Erythroblast (primary cell): ENCODE measurements around the gene AVEN.

Experiments used
- DNase-seq, 2 experiments: peaks; one replicate each; lab custom pipeline; 2025; lab: John Stamatoyannopoulos, UW
- GATA1 ChIP-seq: IDR thresholded peaks from 2 replicates; pipeline ENCODE4 v1.6.1; 2011; ENCODE audit warnings: low read depth, mild to moderate bottlenecking, control low read depth, low read length, moderate library complexity
- POLR2A ChIP-seq: IDR thresholded peaks from 2 replicates; pipeline ENCODE4 v1.6.1; 2011; ENCODE audit warnings: mild to moderate bottlenecking, low read length

Gene AVEN

GRCh38 chr15:33987444-33987843, 51.6 kb downstream of the AVEN start:
- TF ChIP-seq GATA1 = no peak
- TF ChIP-seq POLR2A = no peak
- no peak for DNase-seq

DNA sequence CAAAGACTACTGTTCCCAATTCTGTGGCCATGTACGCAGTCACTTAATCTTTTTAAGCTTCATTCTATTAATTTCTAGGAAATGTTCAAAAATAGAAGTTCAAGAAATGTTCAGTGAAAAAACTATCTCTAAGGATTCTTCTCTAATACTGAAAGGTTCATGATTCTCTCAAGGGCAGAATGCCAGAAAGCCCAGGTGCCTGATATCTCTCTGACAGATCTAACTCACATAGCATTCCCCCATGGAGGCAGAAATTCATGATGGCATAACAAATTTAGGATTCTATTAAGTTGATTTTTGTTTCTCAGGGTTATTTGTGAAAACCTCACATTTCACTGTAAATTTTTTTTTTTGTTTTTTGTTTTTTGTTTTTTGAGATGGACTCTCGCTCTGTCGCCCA, 53.3 kb downstream of the AVEN start:
- no peak for DNase-seq
- TF ChIP-seq POLR2A (no peak), GATA1 (no peak)

- TF ChIP-seq POLR2A (no peak), GATA1 (no peak)
- no peak for DNase-seq
Measured at GRCh38 chr15:33985287-33985686, 53.7 kb downstream of the AVEN start.

GRCh38 chr15:33982516-33982915, 56.5 kb downstream of the AVEN start:
- DNase-seq = no peak
- TF ChIP-seq POLR2A = no peak

GRCh38 chr15:33980159-33980558, 58.8 kb downstream of the AVEN start:
- DNase-seq = no peak
- no peak for TF ChIP-seq POLR2A
- no peak for TF ChIP-seq GATA1

DNA sequence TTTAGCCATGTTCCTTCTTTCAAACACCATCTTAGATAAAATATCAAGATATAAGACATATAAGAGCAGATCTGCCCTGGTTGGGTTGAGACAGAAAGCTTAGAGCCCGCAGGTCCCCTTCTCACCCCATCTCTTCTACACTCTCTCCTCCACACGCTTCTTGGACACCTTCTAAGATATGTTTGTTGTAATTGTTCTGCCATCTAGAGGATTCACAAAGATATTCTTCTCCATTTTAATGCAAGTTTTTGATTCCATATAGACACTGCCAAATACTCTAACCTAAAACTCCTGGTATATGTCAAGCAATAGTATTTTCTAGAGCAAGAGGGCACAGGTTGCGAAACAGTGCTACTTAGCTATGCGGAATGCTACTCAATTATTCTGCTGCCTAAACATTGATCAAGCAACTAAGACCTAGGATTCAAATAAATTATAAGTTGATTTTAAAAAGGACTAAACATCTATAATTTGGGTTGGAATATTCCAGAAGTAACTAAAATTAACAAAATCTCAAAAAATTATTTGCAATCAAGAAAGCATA, 63.9 kb downstream of the AVEN start:
- DNase-seq = peak in 1 of 2 experiments; percentile 12

GRCh38 chr15:33971811-33972210, 67.2 kb downstream of the AVEN start:
- TF ChIP-seq GATA1 = no peak
- TF ChIP-seq POLR2A = no peak
- no peak for DNase-seq

More for the DNA sequence above, 63.9 kb downstream of the AVEN start:
- TF ChIP-seq POLR2A = no peak
- no peak for TF ChIP-seq GATA1

DNA sequence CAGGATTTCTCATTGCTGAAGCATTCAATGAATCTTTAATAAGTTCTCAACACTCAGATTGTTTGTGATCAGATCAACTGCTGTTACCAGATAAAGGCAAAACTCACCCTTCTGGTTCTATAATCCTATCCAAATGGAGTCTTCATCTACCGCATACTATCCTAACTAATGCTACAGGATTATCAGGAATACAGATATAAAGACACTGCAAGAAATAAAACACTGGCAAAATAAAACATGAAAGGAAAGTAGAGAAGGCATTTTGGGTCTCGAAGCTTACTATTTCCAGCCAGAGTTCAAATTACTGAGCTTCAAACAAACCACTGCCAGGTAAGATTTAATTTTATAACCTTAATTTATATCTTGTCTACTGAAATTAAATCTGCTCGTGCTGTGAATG, 70.2 kb downstream of the AVEN start:
- TF ChIP-seq GATA1 = no peak
- TF ChIP-seq POLR2A = no peak
- DNase-seq = no peak

GRCh38 chr15:33968224-33968623, 70.8 kb downstream of the AVEN start, which contains the start of gene CHRM5:
Gene CHRM5 (plus strand): TSS chr15:33968497. CDS start chr15:34062718, 94,221 bp downstream.
- no peak for TF ChIP-seq POLR2A
- TF ChIP-seq GATA1 = no peak
- no peak for DNase-seq

GRCh38 chr15:33964665-33965040, 74.4 kb downstream of the AVEN start:
- DNase-seq = no peak
- TF ChIP-seq POLR2A (no peak), GATA1 (no peak)

GRCh38 chr15:33963831-33964664, 75.0 kb downstream of the AVEN start:
- DNase-seq = peak; percentile 63 to 81
- TF ChIP-seq POLR2A (no peak), GATA1 (no peak)

- TF ChIP-seq POLR2A (no peak), GATA1 (no peak)
- DNase-seq = peak; percentile 62 to 77
Measured at GRCh38 chr15:33960549-33960935, 78.5 kb downstream of the AVEN start.

GRCh38 chr15:33959844-33960548, 79.0 kb downstream of the AVEN start:
- TF ChIP-seq GATA1 (no peak), POLR2A (no peak)
- peak; percentile 39 to 50 for DNase-seq

DNA sequence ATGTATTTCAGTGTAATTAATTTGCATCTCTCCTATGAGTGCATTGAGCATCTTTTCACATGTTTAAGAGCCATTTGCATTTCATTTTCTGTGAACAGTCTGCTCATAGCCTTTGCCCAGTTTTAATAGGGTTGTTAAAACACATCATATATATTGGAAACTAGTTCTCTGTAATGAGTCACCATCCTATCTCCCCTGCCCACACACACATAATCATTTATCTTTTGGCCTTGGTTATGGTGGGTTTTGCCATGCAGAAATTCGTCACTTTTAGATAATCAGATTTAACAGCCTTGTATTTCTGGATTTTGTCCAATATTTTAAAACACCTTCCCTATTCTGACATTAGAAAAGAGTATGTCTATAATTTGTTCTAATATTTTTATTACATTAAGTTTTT, 82.6 kb downstream of the AVEN start:
- DNase-seq = peak; percentile 92 to 95
- TF ChIP-seq GATA1 (peak; percentile 4), POLR2A (no peak)
